ENCODE data around the gene VNN1.
"Not testable (repeated sequence)": the region's sequence is repeated elsewhere in the genome, so short reads cannot be mapped to it uniquely, and the experiment has no call there.

VNN1 gene

DNA sequence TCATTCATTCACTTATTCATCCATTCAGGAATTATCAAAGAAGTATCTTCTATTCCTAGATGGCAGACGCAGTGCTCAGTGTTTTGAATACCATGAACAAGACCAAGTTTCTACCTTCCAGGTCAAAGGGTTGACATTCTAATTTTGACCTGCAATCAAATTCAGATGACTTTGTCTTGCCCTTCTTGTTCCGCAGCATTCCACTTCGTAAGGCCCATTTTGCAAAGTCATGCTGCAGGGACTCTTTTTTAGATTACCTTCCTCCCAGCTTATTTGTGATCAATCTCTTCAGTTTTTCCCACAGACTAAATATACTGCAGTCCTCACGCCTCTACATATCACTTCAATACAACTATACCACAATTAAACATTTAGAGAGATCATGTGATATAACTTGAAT lies 47.7 kb downstream of the VNN1 start:
- no peak for DNase-seq

DNA sequence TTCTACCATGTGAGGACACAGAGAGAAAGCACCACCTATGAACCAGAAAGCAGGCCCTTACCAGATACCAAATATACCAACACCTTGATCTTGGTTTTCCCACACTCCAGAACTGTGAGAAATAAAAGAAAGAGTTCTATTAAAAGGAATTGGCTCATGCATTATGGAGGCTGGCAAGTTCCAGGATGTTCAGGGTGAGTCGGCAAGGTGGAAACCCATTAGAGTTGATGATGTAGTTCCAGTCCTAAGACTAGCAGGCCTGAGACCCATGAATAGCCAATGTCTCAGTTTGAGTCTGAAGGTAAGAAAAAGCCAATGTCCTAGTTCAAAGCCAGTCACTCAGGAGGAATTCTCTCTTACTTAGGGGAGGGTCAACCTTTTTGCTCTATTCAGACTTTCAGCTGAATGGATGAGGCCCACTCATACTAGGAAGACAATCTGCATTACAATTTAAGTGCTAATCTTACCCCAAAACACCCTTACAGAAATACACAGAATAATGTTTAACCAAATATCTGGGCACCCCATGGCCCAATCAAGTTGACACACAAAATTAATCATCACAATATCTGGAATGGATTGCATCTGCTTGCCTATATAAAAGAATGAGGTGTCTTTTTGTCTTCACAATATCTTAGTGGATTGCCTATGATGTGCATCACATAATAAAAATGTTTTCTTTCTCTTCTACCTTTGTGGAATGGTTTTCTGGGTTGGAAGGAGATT lies 49.4 kb downstream of the VNN1 start:
- no peak for DNase-seq

DNA sequence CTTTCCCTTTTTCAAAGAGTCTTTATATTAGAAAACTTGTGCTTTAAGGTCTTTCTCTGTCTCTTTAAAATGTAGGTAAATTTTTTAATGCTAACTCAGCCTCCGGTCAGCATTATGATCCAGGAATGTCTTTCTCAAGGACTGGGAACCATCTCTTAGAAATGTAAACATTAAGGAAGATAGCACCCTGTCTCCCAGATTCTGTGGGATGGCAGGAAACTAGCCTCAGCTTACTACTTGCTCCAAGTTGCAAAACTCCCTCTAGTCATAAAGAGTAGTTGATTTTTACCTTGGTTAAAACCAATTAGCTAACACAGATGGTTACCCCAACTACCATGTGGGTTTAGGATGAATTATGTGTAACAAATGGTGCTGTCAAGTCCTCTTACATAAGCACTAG lies 50.2 kb downstream of the VNN1 start:
- DNase-seq: no peak

DNA sequence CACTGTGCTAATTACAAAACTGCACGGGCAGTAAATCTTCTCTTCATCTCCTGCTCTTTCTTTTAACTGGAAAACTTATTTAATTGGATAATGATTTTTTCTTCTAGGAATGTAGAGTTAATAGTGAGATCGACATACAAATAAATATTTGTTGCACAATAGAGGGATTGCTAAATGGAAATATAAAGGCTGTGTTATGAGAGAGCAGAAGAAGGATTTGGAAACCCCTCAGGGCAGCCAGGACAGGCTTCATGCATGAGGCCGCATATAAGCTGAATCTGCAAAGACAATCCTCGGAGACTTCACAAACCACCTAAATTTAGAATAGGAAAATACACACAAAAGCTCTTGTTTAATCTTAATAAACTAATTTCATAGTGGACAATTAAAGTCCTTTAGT lies 51.9 kb downstream of the VNN1 start:
- no peak for DNase-seq

DNA sequence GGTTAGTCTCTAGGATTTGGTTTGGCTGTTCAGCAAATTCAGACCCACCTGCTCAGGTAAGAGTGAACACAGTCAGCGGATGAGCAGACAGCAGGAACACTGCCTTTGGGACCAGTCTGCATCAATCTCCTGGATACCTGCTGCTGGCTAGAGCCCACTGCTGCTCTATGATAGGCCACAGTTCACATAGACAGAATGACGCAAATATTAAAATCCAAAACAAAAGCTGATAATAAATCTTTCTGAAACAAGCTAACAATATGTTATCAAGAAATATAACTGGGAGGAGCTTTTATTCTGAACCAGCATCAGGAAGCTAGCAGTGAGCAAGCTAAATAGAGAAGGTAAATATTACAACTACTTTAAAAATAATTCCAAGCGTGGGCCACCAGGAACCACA lies 54.8 kb downstream of the VNN1 start, which contains the start of gene TAAR1:
Gene TAAR1 (minus strand): TSS at position 101 of the 400 bp plus-strand sequence. CDS start 13,179 bp downstream, outside the sequence.
- no peak for DNase-seq

DNA sequence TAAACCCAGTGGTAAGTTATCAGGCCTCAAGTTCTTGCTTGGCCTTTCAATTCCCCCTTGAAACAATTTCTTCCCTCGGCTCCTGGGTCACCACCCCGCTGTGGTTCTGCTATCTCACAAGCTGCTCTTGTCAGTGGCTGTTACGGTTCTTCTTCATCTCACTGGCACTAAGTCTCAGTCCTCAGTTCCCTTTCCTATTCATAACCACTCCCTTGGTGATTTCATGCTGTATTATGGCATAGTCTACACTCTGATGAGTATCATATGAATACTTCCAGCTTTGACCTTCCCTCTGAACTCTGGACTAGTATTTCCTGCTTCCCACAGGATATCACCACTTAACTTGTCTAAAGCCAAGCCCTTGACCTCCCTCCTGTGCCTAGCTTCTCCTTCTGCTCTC lies 62.8 kb downstream of the VNN1 start:
- no peak for DNase-seq

DNA sequence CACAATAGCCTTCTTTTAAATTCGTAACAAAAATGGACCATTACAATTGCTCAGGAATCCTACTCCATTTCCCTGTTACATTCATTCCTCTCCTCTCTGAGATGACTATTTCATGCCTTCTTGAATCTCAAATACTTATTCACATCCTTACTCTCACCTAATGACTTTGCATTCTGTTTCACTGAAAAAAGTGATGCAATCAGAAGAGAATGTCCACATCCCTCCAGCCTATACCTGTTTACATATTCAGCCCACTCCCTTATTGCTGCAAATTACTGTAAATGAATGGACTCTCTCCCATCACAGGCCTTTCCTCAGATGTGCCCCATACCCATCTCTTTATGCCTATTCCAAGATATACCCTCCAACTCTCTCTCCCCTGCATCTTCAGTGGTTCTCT lies 63.4 kb downstream of the VNN1 start:
- DNase-seq: no peak

DNA sequence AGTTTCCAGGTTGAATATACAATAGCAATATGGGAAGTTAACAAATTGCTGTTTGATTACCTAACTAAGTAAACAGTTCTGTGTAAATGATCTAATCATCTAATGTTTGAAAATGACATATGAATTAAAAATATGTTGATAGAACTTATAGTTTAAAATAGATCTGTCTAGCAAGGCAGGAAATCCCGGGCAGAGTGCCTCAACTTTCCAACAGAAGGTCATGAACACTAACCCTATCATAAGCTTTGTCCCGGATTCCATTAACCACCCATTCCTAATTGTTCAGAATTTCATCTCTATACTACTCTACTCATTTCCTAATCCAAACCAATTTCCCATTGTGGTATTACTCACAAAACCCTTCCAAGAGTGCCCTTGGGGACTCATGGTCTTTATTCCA lies 65.0 kb downstream of the VNN1 start:
- DNase-seq: no peak

DNA sequence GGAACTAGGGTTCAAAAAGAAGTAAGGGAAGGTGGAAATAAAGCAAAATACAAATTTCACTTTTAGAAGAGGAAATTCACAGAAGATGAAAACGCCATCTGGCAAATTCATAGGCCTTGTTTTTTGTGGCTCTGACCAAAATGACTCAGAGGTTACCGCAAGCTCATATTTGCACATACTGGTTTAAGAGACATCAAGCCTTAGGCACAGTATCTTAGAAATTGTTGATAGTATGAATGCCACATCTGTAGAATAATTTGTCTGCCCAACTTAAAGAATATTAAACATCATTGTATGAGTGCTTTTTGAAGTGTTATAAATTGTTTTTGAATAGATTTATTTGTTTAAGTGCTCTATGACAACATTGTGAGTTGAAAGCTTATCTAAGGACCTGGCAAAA lies 65.5 kb downstream of the VNN1 start:
- DNase-seq: no peak

DNA sequence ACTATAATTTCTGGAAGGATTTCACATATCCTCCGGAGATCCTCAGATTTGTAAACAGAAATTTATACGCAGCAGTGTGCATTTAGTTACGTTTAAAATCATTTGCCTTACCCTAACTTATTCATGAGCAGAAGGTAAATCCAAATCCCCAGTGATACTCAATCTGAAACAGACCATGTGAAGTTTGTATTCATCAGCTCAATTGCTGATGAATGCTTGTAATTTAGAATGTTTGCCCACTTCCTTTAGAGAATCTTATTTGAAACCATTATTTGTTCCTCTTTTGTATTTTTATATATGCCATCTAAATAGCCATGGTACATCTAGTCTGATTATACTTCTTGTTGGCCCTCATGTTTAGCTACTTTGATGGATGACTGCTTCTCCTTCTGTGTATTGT lies 70.3 kb downstream of the VNN1 start:
- no peak for DNase-seq

DNA sequence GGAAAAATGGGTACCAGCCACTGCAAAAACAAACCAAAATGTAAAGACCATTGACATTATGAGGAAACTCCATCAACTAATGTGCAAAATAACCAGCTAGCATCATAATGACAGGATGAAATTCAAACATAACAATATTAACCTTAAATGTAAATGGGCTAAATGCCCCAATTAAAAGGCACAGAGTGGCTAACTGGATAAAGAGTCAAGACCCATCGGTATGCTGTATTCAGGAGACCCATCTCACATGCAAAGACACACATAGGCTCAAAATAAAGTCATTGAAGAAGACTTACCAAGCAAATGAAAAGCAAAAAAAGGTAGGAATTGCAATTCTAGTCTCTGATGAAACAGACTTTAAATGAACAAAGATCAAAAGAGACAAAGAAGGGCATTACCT lies 76.7 kb downstream of the VNN1 start:
- not testable (repeated sequence) for DNase-seq

DNA sequence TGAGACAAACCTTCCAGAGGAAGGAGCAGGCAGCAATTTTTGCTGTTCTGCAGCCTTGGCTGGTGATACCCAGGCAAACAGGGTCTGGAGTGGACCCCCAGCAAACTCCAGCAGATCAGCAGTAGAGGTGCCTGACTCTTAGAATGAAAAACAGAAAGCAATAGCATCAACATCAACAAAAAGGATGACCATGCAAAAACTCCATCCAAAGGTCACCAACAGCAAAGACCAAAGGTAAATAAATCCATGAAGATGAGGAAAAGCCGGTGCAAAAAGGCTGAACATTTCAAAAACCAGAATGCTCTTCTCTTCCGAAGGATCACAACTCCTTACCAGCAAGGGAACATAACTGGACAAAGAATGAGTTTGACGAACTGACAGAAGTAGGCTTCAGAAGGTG lies 77.9 kb downstream of the VNN1 start:
- not testable (repeated sequence) for DNase-seq

DNA sequence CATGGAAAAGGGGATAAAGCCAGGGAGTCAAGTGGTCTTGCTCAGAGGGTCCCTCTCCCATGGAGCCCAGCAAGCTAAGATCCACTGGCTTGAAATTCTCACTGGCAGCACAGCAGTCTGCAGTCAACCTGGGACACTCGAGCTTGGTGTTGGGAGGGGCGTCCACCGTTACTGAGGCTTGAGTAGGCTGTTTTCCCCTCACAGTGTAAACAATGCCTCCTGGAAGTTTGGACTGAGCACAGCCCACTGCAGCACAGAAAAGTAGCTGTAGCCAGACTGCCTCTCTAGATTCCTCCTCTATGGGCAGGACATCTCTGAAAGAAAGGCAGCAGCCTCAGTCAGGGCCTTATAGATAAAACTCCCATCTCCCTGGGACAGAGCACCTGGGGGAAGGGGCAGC lies 78.6 kb downstream of the VNN1 start:
- not testable (repeated sequence) for DNase-seq

DNA sequence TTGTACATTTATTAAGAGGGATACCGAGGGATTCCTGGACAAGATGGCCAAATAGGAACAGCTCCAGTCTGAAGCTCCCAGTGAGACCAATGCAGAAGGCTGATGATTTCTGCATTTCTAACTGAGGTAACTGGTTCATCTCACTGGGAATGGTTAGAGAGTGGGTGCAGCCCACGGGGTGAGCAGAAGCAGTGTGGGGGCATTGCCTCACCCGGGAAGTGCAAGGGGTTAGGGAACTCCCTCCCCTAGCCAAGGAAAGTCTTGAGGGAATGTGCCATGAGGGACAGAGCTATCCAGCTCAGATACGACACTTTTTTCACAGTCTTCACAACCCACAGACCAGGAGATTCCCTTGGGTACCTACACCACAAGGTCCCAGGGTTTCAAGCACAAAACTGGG lies 79.1 kb downstream of the VNN1 start:
- no peak for DNase-seq

DNA sequence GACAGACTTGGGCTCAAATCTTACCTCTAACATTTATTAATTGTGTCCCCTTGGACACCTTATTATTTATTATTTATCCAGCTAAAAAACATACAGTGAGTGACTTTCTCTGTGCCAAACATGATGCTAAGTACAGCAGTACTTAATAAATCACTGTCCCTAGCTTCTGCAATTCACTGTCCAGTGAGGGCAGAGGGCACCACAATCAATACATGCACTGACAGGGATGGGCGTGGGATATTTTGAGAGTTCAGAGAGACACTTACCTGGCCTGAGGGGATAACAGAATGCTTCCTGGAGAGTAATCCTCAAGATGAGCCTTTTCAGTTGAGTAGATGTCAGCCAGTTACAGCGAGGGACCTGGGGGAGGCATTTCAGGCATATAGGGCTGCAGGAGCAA lies 80.5 kb downstream of the VNN1 start:
- no peak for DNase-seq
